Spleen (tissue), 11 donors: Measurements from ENCODE around the gene CATSPERD. TPM values are rescaled to one million over a fixed set of nuclear protein-coding genes. Genes with fewer than 3 reads are reported as not detected.

ENCODE experiments used
- DNase-seq: peaks from one replicate; pipeline ENCODE4 v3.0.0-alpha.2; 2020
- H3K27ac ChIP-seq, 8 donors: fragments of 200-600 bp; sonication (generic) in 7 of 8; 1 replicate in 4 of 8; 2 replicates in 4 of 8; pipeline versions ENCODE4 v1.5.0 to v1.8.0; 2016 to 2021; ENCODE audit warnings: inconsistent platforms in 4 of 8, mild to moderate bottlenecking in 4 of 8, moderate library complexity in 1 of 8
- H3K27me3 ChIP-seq, 7 donors: fragments of 200-600 bp; sonication (generic) in 6 of 7; replicated peaks in 1 of 7; 1 replicate in 4 of 7; 2 replicates in 3 of 7; pipeline versions ENCODE4 v1.5.0 to v1.8.0; 2016 to 2021; ENCODE audit warnings: inconsistent platforms in 3 of 7, mild to moderate bottlenecking in 1 of 7
- H3K36me3 ChIP-seq, 6 donors: fragments of 200-600 bp; sonication (generic) in 5 of 6; 1 replicate in 4 of 6; 2 replicates in 2 of 6; pipeline versions ENCODE4 v1.5.0 to v1.8.0; 2016 to 2021; ENCODE audit warnings: inconsistent platforms in 2 of 6
- H3K4me1 ChIP-seq, 6 donors: fragments of 200-600 bp; sonication (generic) in 5 of 6; 1 replicate in 3 of 6; 2 replicates in 3 of 6; pipeline versions ENCODE4 v1.5.0 to v1.8.0; 2016 to 2021; ENCODE audit warnings: inconsistent platforms in 3 of 6
- H3K4me3 ChIP-seq, 8 donors: fragments of 200-600 bp; sonication (generic) in 7 of 8; 1 replicate in 4 of 8; 2 replicates in 4 of 8; pipeline versions ENCODE4 v1.5.0 to v1.8.0; 2016 to 2021; ENCODE audit warnings: inconsistent platforms in 4 of 8, mild to moderate bottlenecking in 4 of 8, moderate library complexity in 2 of 8
- H3K9me3 ChIP-seq, 8 donors: fragments of 200-600 bp; sonication (generic) in 7 of 8; 1 replicate in 4 of 8; 2 replicates in 4 of 8; pipeline versions ENCODE4 v1.5.0 to v1.8.0; 2016 to 2021; ENCODE audit warnings: inconsistent platforms in 4 of 8
- CTCF ChIP-seq, 11 experiments: fragments of 200-600 bp in 7 of 11; fragments of 450-650 bp in 4 of 11; sonication (generic) in 4 of 11; IDR thresholded peaks in 8 of 11; conservative IDR thresholded peaks in 3 of 11; 1 replicate in 7 of 11; 2 replicates in 4 of 11; pipeline versions ENCODE4 v1.4.0 to v1.8.0; 2016 to 2021; ENCODE audit warnings: antibody characterized with exemption in 11 of 11, inconsistent platforms in 4 of 11, mild to moderate bottlenecking in 1 of 11
- POLR2A ChIP-seq, 3 donors: fragments of 450-650 bp; IDR thresholded peaks; one replicate each; pipeline ENCODE4 v1.5.1; 2017; ENCODE audit warnings: antibody characterized with exemption in 3 of 3, mild to moderate bottlenecking in 1 of 3
- POLR2AphosphoS5 ChIP-seq, 3 donors: sonication (generic); formaldehyde crosslinking; IDR thresholded peaks; one replicate each; pipeline ENCODE4 v1.5.1; 2017; ENCODE audit warnings: antibody characterized with exemption in 3 of 3
- WGBS, 5 donors: extraction: QIAGEN DNeasy Blood & Tissue Kit in 3 of 5; methylation state at CpG; one replicate each; pipeline versions ENCODE4 v1.1.5 to v1.1.7; 2013 to 2018; 5-methylcytosine and 5-hydroxymethylcytosine counted together
- intact Hi-C: fragments of 100-400 bp; cut with DNase I; formaldehyde crosslinking; loops from one replicate; pipeline ENCODE4 v1.15.0; 2023; ENCODE audit warnings: low total_unique reads
- polyA plus RNA-seq, 3 donors: library from polyadenylated mRNA; stranded (reverse); fragments of 200-250 nt; gene quantifications; one replicate each; pipeline ENCODE4 v1.2.1, GENCODE V29; 2013
- total RNA-seq, 7 donors: library from RNA; depleted of rRNA in 3 of 7; stranded (reverse); fragments of >200 nt in 3 of 7; fragmentation: NEBNext Ultra II Directional in 4 of 7; extraction: Animal tissue kit (Norgen Biotek cat#: 25700) in 4 of 7; gene quantifications; one replicate each; pipeline versions ENCODE4 v1.1.0 to v1.2.1, GENCODE V29; 2016 to 2021
- donor health status: healthy with polysubstance abuse.
- donor health status: DM: no; HTN: no; CAD: no; lungs with moderate emphysema.
- donor health status: DM: no; HTN: no; CAD: no.
- donor health status: Bipolar disorder and iron deficiency.
- donor health status: healthy.
- donor health status: DM: no; HTN: no; CAD: no.
- donor health status: DM: yes; HTN: yes; CAD: no.

Gene CATSPERD
- total and polyA plus RNA-seq, 10 donors: not detected

GRCh38 chr19:5674714-5675113 is 45.7 kb upstream of the CATSPERD start:
- peaks cover 0 to 64% (median 13%) of the 10 kb centered on the region in 6 donors for H3K36me3 ChIP-seq
- TF ChIP-seq CTCF (IDR thresholded peaks at IDR 0.05 in 8 of 11, conservative IDR thresholded peaks at IDR 0.05 in 3 of 11): no peak
- no peak for TF ChIP-seq POLR2A (IDR thresholded peaks at IDR 0.05)
- TF ChIP-seq POLR2AphosphoS5 (IDR thresholded peaks at IDR 0.05): peak in 1 of 3 donors; percentile 48
- H3K27ac ChIP-seq: no peak overlapping the region
- intact Hi-C loops: loop anchor here (10.0 kb wide), 1 partner anchor 50 kb away; the partner anchor contains the start of genes SAFB and SAFB2
- DNase-seq: no peak
- H3K4me3 ChIP-seq: no peak overlapping the region
- WGBS, 5 donors: 83 to 94% (median 91%) methylated on average over 5 of the region's 5 CpGs
- peaks cover 7 to 18% (median 11%) of the 10 kb centered on the region in 6 donors for H3K4me1 ChIP-seq
- H3K9me3 ChIP-seq: no peaks in the 10 kb centered on the region
- no peaks in the 10 kb centered on the region for H3K27me3 ChIP-seq

GRCh38 chr19:5676105-5676771 is 44.2 kb upstream of the CATSPERD start:
- Histone ChIP-seq H3K9me3 (no peaks in the 10 kb centered on the region), H3K4me1 (peaks cover 11 to 28% (median 19%) of the 10 kb centered on the region in 6 donors), H3K4me3 (no peak overlapping the region), H3K36me3 (peaks cover 0 to 48% (median 11%) of the 10 kb centered on the region in 6 donors), H3K27me3 (no peaks in the 10 kb centered on the region), H3K27ac (no peak overlapping the region)
- WGBS, 5 donors: 78 to 85% (median 80%) methylated on average over 9 to 17 of the region's 17 CpGs
- intact Hi-C loops: loop anchor here (10.0 kb wide), 1 partner anchor 51 kb away; the partner anchor contains the start of genes SAFB and SAFB2
- no peak for DNase-seq
- no peak for TF ChIP-seq POLR2A (IDR thresholded peaks at IDR 0.05)
- peak in 1 of 3 donors; percentile 58 for TF ChIP-seq POLR2AphosphoS5 (IDR thresholded peaks at IDR 0.05)
- TF ChIP-seq CTCF (IDR thresholded peaks at IDR 0.05 in 8 of 11, conservative IDR thresholded peaks at IDR 0.05 in 3 of 11): no peak

GRCh38 chr19:5676772-5677105 is 43.7 kb upstream of the CATSPERD start:
- Histone ChIP-seq H3K36me3 (peaks cover 0 to 43% (median 8%) of the 10 kb centered on the region in 6 donors), H3K4me1 (peaks cover 12 to 33% (median 21%) of the 10 kb centered on the region in 6 donors), H3K4me3 (no peak overlapping the region), H3K27ac (no peak overlapping the region), H3K9me3 (no peaks in the 10 kb centered on the region), H3K27me3 (no peaks in the 10 kb centered on the region)
- intact Hi-C loops: loop anchor here (10.0 kb wide), 1 partner anchor 52 kb away; the partner anchor contains the start of genes SAFB and SAFB2
- WGBS, 5 donors: 52 to 88% (median 80%) methylated on average over 5 to 13 of the region's 13 CpGs
- no peak for TF ChIP-seq POLR2A (IDR thresholded peaks at IDR 0.05)
- TF ChIP-seq POLR2AphosphoS5 (IDR thresholded peaks at IDR 0.05): peak in 1 of 3 donors; percentile 28
- no peak for DNase-seq

- no peak for DNase-seq
- no peak for TF ChIP-seq POLR2AphosphoS5 (IDR thresholded peaks at IDR 0.05)
- TF ChIP-seq CTCF (IDR thresholded peaks at IDR 0.05 in 8 of 11, conservative IDR thresholded peaks at IDR 0.05 in 3 of 11): no peak
- TF ChIP-seq POLR2A (IDR thresholded peaks at IDR 0.05): no peak
- intact Hi-C loops: loop anchor here (10.0 kb wide), 1 partner anchor 52 kb away; the partner anchor contains the start of genes SAFB and SAFB2
- peaks cover 0 to 39% (median 6%) of the 10 kb centered on the region in 6 donors for H3K36me3 ChIP-seq
- H3K4me3 ChIP-seq: no peak overlapping the region
- H3K4me1 ChIP-seq: peaks cover 12 to 33% (median 21%) of the 10 kb centered on the region in 6 donors
- no peaks in the 10 kb centered on the region for H3K9me3 ChIP-seq
- 87 to 98% (median 91%) methylated on average over 6 to 10 of the region's 10 CpGs for WGBS, 5 donors
- no peaks in the 10 kb centered on the region for H3K27me3 ChIP-seq
- H3K27ac ChIP-seq: no peak overlapping the region
These were observed 43.3 kb upstream of the CATSPERD start for GRCh38 chr19:5677136-5677535.
